ENCODE measurements around the gene ZNF451.
"Not testable (repeated sequence)": the region's sequence is repeated elsewhere in the genome, so short reads cannot be mapped to it uniquely, and the experiment has no call there.

The ZNF451 gene

DNA sequence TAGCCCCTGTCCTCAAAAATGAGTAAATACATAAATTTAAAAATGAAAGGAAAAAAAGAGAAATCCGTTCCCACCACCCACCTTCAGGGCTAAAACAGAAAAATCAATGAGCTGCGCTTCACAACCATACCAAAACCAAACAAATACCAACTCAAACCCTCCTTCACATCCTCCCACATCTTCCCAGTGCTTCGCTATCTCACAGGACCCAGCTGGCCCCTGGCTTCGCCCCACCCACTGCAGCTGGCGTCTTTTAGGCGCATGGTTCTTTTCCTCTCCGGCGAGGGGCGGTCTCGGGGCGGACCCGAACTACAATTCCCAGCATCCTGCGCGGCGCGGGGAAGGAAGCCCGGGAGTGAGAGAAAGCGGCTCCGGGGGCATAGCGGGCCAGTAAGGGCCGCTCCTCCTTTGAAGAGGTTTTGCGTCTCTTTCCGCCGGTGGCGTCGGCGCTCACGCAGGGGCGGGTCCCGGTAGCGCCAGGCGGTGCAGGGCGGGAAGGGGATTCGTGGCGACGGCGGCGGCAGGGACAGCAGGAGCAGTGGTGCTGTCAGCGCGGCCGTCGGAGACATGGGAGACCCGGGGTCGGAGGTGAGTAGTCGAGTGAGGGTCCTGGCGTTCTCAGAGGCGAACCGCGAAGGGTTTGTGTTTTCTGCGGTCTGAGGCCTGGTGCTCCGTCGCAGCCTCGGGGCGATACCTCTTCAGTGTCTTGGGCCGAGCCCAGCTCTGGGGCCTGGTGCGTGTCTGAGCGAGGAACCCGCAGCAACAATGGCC lies at the start of gene ZNF451:
Gene ZNF451, plus strand, starts transcription at position 502 of the 771 bp plus-strand sequence. Its CDS starts 66 bp downstream, at position 568.
- DNase-seq (ENCODE audit: low read depth in 2 of 2): peak; percentile 93 to 97

DNA sequence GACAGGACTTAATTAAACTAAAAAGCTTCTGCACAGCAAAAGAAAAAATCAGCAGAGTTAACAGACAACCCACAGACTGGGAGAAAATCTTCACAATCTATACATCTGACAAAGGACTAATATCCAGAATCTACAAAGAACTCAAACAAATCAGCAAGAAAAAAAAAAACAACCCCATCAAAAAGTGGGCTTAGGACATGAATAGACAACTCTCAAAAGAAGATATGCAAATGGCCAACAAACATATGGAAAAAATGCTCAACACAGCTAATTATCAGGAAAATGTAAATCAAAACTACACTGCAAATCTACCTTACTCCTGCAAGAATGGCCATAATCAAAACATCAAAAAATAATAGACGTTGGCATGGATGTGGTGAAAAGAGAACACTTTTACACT lies 45.9 kb upstream of the ZNF451 start:
- not testable (repeated sequence) for DNase-seq (ENCODE audit: low read depth in 2 of 2)

- DNase-seq (ENCODE audit: low read depth in 2 of 2): no peak
Measured at GRCh38 chr6:57044568-57044967, 45.4 kb upstream of the ZNF451 start.

DNA sequence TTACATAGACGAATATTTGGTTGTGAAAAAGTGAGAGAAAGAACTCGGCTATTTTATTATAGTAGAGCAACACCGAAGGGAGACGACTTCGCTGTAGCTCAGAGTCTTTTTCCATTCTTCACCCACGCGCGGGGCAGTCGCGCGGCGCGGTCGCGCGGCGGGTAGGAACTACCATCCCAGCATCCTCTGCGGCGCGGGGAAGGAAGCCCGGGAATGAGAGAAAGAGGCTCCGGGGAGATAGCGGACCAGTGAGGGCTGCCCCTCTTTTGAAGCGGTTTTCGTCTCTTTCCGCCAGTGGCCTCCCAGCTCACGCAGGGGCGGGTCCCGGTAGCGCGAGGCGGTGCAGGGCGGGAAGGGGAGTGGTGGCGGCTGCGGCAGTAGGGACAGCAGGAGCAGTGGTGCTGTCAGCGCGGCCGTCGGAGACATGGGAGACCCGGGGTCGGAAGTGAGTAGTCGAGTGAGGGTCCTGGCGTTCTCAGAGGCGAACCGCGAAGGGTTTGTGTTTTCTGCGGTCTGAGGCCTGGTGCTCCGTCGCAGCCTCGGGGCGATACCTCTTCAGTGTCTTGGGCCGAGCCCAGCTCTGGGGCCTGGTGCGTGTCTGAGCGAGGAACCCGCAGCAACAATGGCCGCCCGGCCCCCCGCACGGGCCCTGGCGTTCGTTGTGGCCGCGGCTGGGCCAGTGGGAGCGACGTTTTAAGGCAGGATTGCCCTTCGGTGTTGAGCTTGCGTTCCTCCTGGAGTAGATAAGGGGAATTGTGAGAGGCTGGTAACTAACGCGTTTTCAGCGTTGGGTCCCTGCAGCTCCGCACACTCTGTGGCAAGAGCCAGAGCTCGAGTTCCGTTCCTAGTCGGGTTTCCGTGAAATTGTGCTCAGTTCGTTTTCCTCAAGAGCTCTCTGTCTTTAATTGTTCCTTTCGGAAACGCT lies 43.4 kb upstream of the ZNF451 start, which contains the start of gene KIAA1586:
Gene KIAA1586, plus strand, starts transcription at position 362 of the 925 bp plus-strand sequence. Its CDS starts 63 bp downstream, at position 425.
- peak; percentile 78 to 81 for DNase-seq (ENCODE audit: low read depth in 2 of 2)

DNA sequence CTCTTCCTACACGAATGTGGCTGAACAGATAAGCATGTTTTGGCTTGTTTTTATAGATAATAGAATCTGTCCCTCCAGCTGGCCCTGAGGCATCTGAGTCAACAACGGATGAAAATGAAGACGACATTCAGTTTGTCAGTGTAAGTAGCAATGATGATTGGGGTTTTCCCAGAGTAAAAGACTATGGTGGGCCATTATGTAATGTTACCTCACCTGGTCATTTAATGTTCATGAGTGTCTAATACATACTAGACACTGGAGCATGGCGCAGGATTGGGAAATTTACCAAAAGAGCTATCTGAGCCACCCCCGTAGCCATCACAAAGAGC lies 42.8 kb upstream of the ZNF451 start:
- DNase-seq (ENCODE audit: low read depth in 2 of 2): not testable (repeated sequence)

DNA sequence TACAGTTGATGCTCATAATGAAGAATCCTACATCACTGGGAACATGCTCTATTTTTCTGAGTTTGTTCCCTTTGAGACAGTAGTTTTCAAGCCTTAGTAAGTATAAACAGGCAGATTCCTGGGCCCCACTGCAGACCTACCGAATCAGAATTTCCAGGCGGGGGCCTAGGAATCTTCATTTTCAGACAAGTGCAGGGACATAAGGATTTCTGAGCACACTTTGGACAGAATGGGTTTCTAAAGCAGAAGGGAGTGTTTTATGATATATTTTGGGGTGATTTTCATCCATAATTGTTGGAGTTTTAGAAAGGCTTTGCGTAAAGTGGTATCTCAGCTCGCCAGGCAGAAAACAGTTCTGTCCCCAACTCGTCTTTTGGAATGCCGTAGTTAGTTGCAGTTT lies 42.1 kb upstream of the ZNF451 start:
- not testable (repeated sequence) for DNase-seq (ENCODE audit: low read depth in 2 of 2)

DNA sequence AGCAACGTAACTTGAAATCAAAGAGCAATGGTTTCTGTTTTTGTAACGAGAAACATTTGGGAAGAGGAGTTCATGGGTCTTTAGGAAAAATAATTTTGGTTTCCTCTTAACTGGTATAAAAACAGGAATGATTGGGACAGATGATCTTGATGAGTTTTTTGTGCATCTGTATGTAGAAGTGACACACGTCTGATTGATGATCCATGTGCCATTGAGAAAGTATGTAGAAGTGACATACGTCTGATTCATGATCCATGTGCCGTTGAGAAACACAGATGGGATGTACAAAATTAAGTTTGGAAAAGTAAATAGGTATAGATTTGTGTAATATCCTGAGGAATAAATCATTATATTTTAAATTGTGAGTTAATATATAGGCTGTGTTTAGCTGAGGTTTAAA lies 41.4 kb upstream of the ZNF451 start:
- DNase-seq (ENCODE audit: low read depth in 2 of 2): no peak

- DNase-seq (ENCODE audit: low read depth in 2 of 2): no peak
Measured at GRCh38 chr6:57063847-57064246, 26.1 kb upstream of the ZNF451 start.

DNA sequence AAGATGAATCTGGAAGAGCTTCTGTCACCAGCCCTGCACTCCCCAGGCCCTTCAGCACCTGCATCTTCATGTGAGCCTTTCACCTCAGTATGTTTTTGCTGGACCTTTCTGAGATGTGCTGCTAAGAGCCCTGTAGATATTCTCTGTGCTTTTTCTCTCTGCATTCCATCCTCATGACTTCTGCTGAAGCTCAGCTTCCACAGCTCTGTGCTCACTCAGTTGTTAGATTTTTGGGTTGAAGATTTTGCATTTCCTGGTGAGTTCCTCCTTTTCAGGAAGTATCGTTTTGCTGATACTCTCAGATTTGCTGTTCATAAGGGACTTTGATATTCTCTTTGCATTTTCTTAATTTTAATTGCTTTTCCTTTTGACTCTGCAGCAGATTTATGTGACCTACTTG lies 25.2 kb upstream of the ZNF451 start:
- no peak for DNase-seq (ENCODE audit: low read depth in 2 of 2)

- DNase-seq (ENCODE audit: low read depth in 2 of 2): no peak
Measured at GRCh38 chr6:57068061-57068460, 21.9 kb upstream of the ZNF451 start.

DNA sequence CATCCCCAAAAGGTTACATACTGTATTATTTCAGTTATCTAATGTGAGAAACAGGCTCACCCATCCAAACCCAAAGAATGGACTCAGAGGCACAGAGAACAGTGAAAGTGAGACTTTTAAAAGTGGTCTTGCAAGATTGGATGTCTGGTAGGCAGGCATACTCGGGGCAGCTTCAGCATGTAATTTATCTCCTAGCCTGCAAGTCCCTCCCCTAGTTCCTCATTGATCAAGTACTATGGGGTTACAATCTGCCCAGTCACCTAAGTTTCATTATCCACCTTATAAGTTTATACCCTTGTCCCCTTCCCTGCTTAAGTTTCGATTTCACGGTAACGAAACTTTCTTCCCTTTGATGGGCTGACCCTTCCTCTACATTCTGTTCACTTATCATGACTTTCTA lies 20.8 kb upstream of the ZNF451 start:
- no peak for DNase-seq (ENCODE audit: low read depth in 2 of 2)

- no peak for DNase-seq (ENCODE audit: low read depth in 2 of 2)
Measured at GRCh38 chr6:57069920-57070331, 20.1 kb upstream of the ZNF451 start.

GRCh38 chr6:57072108-57072507 lies 17.9 kb upstream of the ZNF451 start:
- no peak for DNase-seq (ENCODE audit: low read depth in 2 of 2)

GRCh38 chr6:57074383-57074782 lies 15.6 kb upstream of the ZNF451 start:
- no peak for DNase-seq (ENCODE audit: low read depth in 2 of 2)

DNA sequence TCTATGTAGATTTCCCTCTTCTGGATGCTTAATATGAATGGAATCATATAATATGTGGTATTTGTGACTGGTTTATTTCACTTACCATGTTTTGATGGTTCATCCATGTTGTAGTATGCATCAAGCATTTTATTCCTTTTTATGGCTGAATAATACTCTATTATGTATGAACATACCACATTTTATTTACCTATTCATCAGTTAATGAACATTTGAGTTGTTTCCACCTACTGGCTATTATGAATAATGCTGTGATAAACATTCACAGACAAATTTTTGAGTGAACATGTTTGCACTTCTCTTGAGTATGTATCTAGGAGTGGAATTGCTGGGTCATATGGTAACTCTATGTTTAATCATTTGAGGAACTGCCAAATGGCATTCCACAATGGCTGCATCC lies 14.9 kb upstream of the ZNF451 start:
- DNase-seq (ENCODE audit: low read depth in 2 of 2): no peak

DNA sequence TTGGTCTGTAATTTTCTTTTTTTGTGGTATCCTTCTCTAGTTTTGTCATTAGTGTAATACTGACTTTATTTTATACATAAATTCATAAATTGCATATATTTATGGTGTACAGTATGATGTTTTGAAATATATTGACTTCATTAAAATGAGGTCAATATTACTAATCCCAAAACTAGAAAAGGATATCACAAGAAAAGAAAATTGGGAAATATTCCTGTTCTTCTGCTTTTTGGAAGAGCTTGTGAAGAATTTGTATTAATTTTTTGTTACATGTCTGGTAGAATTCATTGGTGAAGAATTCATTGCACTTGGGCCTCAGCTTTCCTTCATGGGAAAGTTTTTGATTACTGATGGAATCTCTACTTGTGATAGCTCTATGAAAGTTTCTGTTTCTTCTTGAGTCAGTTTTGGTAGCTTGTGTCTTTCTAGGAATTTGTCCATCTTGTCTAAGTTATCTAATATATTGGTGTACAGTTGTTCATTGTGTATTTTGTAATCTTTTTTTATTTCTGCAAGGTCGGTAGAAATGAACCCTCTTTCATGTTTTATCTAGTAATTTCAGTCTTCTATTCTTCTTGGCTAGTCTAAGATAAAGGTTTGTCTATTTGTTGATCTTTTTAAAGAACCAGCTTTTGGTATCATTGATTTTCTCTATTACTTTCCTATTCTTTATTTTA lies 11.3 kb upstream of the ZNF451 start:
- no peak for DNase-seq (ENCODE audit: low read depth in 2 of 2)

GRCh38 chr6:57085471-57085870 lies 4.5 kb upstream of the ZNF451 start:
- no peak for DNase-seq (ENCODE audit: low read depth in 2 of 2)

DNA sequence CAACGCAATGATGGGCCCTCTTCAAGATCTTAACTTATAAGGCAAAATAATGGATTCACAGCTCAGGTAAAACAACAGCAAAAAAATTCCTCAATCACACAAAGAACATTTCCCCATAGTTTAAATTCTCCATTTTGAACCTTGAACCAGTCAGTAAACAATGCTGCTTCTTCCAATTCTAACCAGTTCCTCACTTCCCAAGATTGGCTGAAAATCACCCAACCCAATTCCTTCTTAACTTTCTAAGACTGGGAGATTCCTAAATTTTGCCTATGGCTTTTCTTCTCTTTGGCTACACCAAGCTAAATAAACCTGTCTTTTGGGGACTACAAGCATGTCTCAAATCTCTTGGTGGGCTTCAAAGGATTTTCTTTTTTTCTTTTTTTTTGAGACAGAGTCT lies 3.1 kb upstream of the ZNF451 start:
- no peak for DNase-seq (ENCODE audit: low read depth in 2 of 2)

DNA sequence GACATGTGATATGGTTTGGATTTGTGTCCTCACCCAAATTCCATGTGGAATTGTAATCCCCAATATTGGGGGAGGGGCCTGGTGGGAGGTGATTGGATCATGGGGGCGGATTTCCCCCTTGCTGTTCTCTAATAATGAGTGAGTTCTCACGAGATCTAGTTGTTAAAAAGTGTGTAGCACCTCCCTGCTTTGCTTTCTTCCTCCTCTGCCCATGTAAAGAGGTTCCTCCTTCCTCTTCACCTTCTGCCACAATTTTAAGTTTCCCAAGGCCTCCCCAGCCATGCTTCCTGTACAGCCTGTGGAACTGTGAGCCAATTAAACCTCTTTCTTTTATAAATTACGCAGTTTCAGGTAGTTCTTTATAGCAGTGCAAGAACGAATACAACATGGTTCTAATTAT lies 2.1 kb upstream of the ZNF451 start:
- DNase-seq (ENCODE audit: low read depth in 2 of 2): no peak

DNA sequence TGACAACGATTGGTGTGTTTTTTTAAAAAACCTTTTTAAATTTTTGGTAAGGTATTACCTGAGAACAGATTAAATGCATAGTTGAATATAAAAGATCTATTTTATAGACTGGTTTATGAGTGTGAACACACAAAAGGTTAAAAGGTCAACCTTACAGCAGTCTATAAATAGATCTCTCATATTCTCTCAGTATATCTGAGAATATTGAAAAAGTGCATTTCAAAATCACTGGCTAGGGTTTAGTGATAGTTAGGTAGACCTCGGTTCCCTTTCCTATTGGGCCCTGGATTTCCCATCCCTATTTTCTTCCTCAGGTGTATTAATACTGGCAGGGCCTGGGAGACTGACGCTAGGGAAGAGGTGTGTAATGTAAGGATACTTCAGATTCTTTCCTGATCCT lies 723 bp upstream of the ZNF451 start:
- DNase-seq (ENCODE audit: low read depth in 2 of 2): no peak

GRCh38 chr6:57090458-57091067 lies 575 bp downstream of the ZNF451 start:
- not testable (repeated sequence) for DNase-seq (ENCODE audit: low read depth in 2 of 2)

- DNase-seq (ENCODE audit: low read depth in 2 of 2): not testable (repeated sequence)
Measured at GRCh38 chr6:57091375-57091774, 1.4 kb downstream of the ZNF451 start.
